ENCODE measurements around the gene KLHL40.

The KLHL40 gene

GRCh38 chr3:42672515-42672914, 12.8 kb upstream of the KLHL40 start:
- no peak for DNase-seq

GRCh38 chr3:42673082-42673481, 12.3 kb upstream of the KLHL40 start:
- DNase-seq = no peak

- DNase-seq = no peak
Measured at GRCh38 chr3:42674146-42674545, 11.2 kb upstream of the KLHL40 start.

GRCh38 chr3:42675909-42676308, 9.4 kb upstream of the KLHL40 start:
- DNase-seq = no peak

GRCh38 chr3:42678447-42678846, 6.9 kb upstream of the KLHL40 start:
- DNase-seq = no peak

GRCh38 chr3:42680271-42680670, 5.1 kb upstream of the KLHL40 start:
- no peak for DNase-seq

GRCh38 chr3:42680806-42681205, 4.5 kb upstream of the KLHL40 start:
- DNase-seq = no peak

GRCh38 chr3:42681361-42682038, 3.8 kb upstream of the KLHL40 start:
- DNase-seq = no peak

GRCh38 chr3:42682301-42683070, 2.9 kb upstream of the KLHL40 start:
- no peak for DNase-seq

GRCh38 chr3:42683875-42684598, 1.3 kb upstream of the KLHL40 start:
- DNase-seq = no peak

GRCh38 chr3:42684632-42685362, 540 bp upstream of the KLHL40 start:
- no peak for DNase-seq

- DNase-seq = no peak
Measured at GRCh38 chr3:42685891-42686820, 819 bp downstream of the KLHL40 start.

- no peak for DNase-seq
Measured at GRCh38 chr3:42686832-42687650, 1.7 kb downstream of the KLHL40 start.

- no peak for DNase-seq
Measured at GRCh38 chr3:42688016-42688415, 2.7 kb downstream of the KLHL40 start.

- no peak for DNase-seq
Measured at GRCh38 chr3:42688487-42689420, 3.4 kb downstream of the KLHL40 start.

GRCh38 chr3:42689421-42690014, 4.2 kb downstream of the KLHL40 start:
- DNase-seq = no peak

- DNase-seq = no peak
Measured at GRCh38 chr3:42690191-42690590, 4.9 kb downstream of the KLHL40 start.

- no peak for DNase-seq
Measured at GRCh38 chr3:42690766-42691680, 5.7 kb downstream of the KLHL40 start.
